K562 (cell line): ENCODE data around the gene UFC1. TPM values are rescaled to one million over a fixed set of nuclear protein-coding genes. Genes with fewer than 3 reads are reported as not detected.

Source experiments
- CBX8 ChIP-seq: fragments of 200-600 bp; sonication (generic); IDR thresholded peaks from 2 replicates; pipeline ENCODE4 v1.6.1; 2012; ENCODE audit warnings: borderline replicate concordance, mixed run types, low read depth, mild to moderate bottlenecking, moderate library complexity, mixed read lengths, low read length, control low read depth, inconsistent platforms; ENCODE audit not compliant: poor library complexity, severe bottlenecking; ENCODE audit errors: extremely low read depth
- CC2D1A ChIP-seq: fragments of 450-650 bp; IDR thresholded peaks from 2 replicates; pipeline ENCODE4 v1.6.1; 2017; ENCODE audit warnings: mild to moderate bottlenecking
- CEBPG ChIP-seq, 3 experiments: fragments of 200-800 bp in 1 of 3; sonication (Bioruptor generic) in 1 of 3; sonication (generic) in 1 of 3; formaldehyde crosslinking in 1 of 3; IDR thresholded peaks in 2 of 3; conservative IDR thresholded peaks in 1 of 3; 2 replicates each; pipeline versions ENCODE4 v1.6.1 to v1.8.0; 2016 to 2022; ENCODE audit warnings: missing compliant biosample characterization in 2 of 3, missing genetic modification characterization in 2 of 3, mild to moderate bottlenecking in 1 of 3, missing genetic modification reagents in 1 of 3
- E2F3 ChIP-seq: fragments of 250-450 bp; sonication (Bioruptor Pico); IDR thresholded peaks from 2 replicates; pipeline ENCODE4 v1.4.0; 2020; ENCODE audit warnings: mild to moderate bottlenecking
- HMBOX1 ChIP-seq: sonication (generic); IDR thresholded peaks from 2 replicates; pipeline ENCODE4 v1.6.1; 2016
- POLR2B ChIP-seq: fragments of 450-650 bp; IDR thresholded peaks from 2 replicates; pipeline ENCODE4 v1.6.1; 2018; ENCODE audit warnings: low read depth; ENCODE audit not compliant: partially characterized antibody
- PREB ChIP-seq: sonication (generic); formaldehyde crosslinking; IDR thresholded peaks from 2 replicates; pipeline ENCODE4 v1.8.1; 2023; ENCODE audit warnings: mild to moderate bottlenecking, missing genetic modification reagents
- RBBP5 ChIP-seq: fragments of 200-600 bp; sonication (generic); IDR thresholded peaks from 2 replicates; pipeline ENCODE4 v1.6.1; 2012; ENCODE audit warnings: borderline replicate concordance, mild to moderate bottlenecking, low read length, control low read depth, inconsistent platforms; ENCODE audit not compliant: insufficient read depth, poor library complexity, severe bottlenecking
- SAFB ChIP-seq: fragments of 200-400 bp; formaldehyde crosslinking; IDR thresholded peaks from 2 replicates; pipeline ENCODE4 v1.6.1; 2017; ENCODE audit warnings: low read depth, low read length, borderline replicate concordance
- SAP30 ChIP-seq: fragments of 200-600 bp; sonication (generic); IDR thresholded peaks from 2 replicates; pipeline ENCODE4 v1.6.1; 2012; ENCODE audit warnings: borderline replicate concordance, low read depth, mild to moderate bottlenecking, moderate library complexity, low read length, control low read depth, inconsistent platforms; ENCODE audit not compliant: insufficient read depth, poor library complexity, severe bottlenecking
- TBP ChIP-seq: optimal IDR thresholded peaks from 2 replicates; pipeline ENCODE3; 2011; ENCODE audit warnings: low read depth, low read length, improper control_type of control experiment
- THAP12 ChIP-seq: fragments of 250-450 bp; sonication (Bioruptor Pico); IDR thresholded peaks from 2 replicates; pipeline ENCODE4 v1.9.0; 2021; ENCODE audit warnings: mild to moderate bottlenecking, inconsistent platforms
- TSHZ1 ChIP-seq: fragments of 250-450 bp; sonication (Bioruptor Pico); IDR thresholded peaks from 2 replicates; pipeline ENCODE4 v1.4.0; 2020; ENCODE audit warnings: mild to moderate bottlenecking, moderate library complexity
- XRCC3 ChIP-seq: fragments of 450-650 bp; IDR thresholded peaks from 2 replicates; pipeline ENCODE4 v1.6.1; 2017; ENCODE audit warnings: mild to moderate bottlenecking, moderate library complexity
- ZNF12 ChIP-seq: sonication (generic); formaldehyde crosslinking; IDR thresholded peaks from 2 replicates; pipeline ENCODE4 v1.4.0; 2020; ENCODE audit warnings: mild to moderate bottlenecking, missing genetic modification reagents
- ZNF436 ChIP-seq: fragments of 250-450, 450-650 bp; sonication (Bioruptor Pico); formaldehyde crosslinking; IDR thresholded peaks from 2 replicates; pipeline ENCODE4 v1.7.0; 2020; ENCODE audit warnings: mild to moderate bottlenecking
- ZNF512 ChIP-seq: IDR thresholded peaks from 2 replicates; pipeline ENCODE4 v1.6.1; 2016; ENCODE audit warnings: missing genetic modification characterization, missing compliant biosample characterization
- polyA plus RNA-seq, 8 experiments: library from polyadenylated mRNA; depleted of rRNA in 4 of 8; stranded (reverse) in 5 of 8; unstranded in 3 of 8; fragments of >200 nt; fragmentation: Nextera tagmentation in 2 of 8; fragmentation: Illumina TruSeq in 1 of 8; extraction: Ambion mirVana in 2 of 8; extraction: Trizol in 1 of 8; gene quantifications; 2 replicates each; pipeline versions ENCODE4 v1.2.1 to v1.2.3, GENCODE V29; 2011 to 2014; ENCODE audit warnings: inconsistent platforms in 1 of 8, missing spikeins in 1 of 8
- total RNA-seq, 7 experiments: library from RNA; depleted of rRNA in 6 of 7; stranded (reverse); fragments of >200 nt in 6 of 7; fragmentation: Illumina TruSeq in 2 of 7; extraction: Trizol in 2 of 7; gene quantifications; 2 replicates each; pipeline versions ENCODE4 v1.2.1 to v1.2.3, GENCODE V29; 2011 to 2021; ENCODE audit warnings: low replicate concordance in 1 of 7

UFC1 gene
- total and polyA plus RNA-seq, 9 of the 15 experiments (the other 6 are each of a cell fraction or from before 2014, with no cell fraction given): 92.8 to 220 (median 161) TPM

- TF ChIP-seq TSHZ1 (CRISPR knock-in tag): no peak
- TF ChIP-seq POLR2B: no peak
- no peak for TF ChIP-seq ZNF12
- no peak for TF ChIP-seq ZNF512 (tag)
- no peak for TF ChIP-seq HMBOX1
- TF ChIP-seq XRCC3: no peak
- TF ChIP-seq CC2D1A: no peak
- TF ChIP-seq ZNF436: no peak
- TF ChIP-seq SAP30: no peak
- peak; percentile 38 for TF ChIP-seq TBP
- no peak for TF ChIP-seq SAFB
- TF ChIP-seq THAP12 (CRISPR knock-in tag): no peak
- no peak for TF ChIP-seq CEBPG (CRISPR knock-in tag; IDR thresholded peaks at IDR 0.05)
- TF ChIP-seq CEBPG (tag; conservative IDR thresholded peaks at IDR 0.05 in 1 of 2, IDR thresholded peaks at IDR 0.05 in 1 of 2): no peak
- peak; percentile 77; the same call in 1 of the 2 replicates for TF ChIP-seq PREB (CRISPR knock-in tag)
- no peak for TF ChIP-seq CBX8
- no peak for TF ChIP-seq E2F3 (CRISPR knock-in tag)
- TF ChIP-seq RBBP5: no peak
Measured at GRCh38 chr1:161162052-161162451, 8.3 kb downstream of the UFC1 start (continued).
